IMR-90 (cell line): ENCODE measurements around the gene SH3RF3. TPM values are rescaled to one million over a fixed set of nuclear protein-coding genes. Genes with fewer than 3 reads are reported as not detected.
A peak's percentile ranks its signal among the peaks of the same experiment; 100 is the strongest.

Experiments used
- ATAC-seq: fragments of 200-7000 bp; cut with Tn5 transposase; 2 replicates; pipeline ENCODE4 v1.9.1; 2020; ENCODE audit warnings: low read depth, mild to moderate bottlenecking, moderate library complexity
- BruUV-seq: library from RNA; stranded (reverse); fragments of 400-500 nt; replicated peaks from 2 replicates; lab custom pipeline; 2021; lab: Mats Ljungman, UMichigan
- CTCF ChIA-PET: fragments of 300-600 bp; formaldehyde crosslinking; extraction: SDS; loops from one replicate; lab custom pipeline; 2021; ENCODE audit warnings: antibody characterized with exemption; lab: Yijun Ruan, JAX
- POLR2A ChIA-PET: fragments of 300-600 bp; sonication (Branson Sonifier 250); formaldehyde crosslinking; loops from one replicate; lab custom pipeline; 2022; ENCODE audit warnings: antibody characterized with exemption; ENCODE audit not compliant: unreplicated experiment; lab: Charles Lee
- DNase-seq: peaks from one replicate; pipeline ENCODE4 v3.0.0; 2013
- H2AFZ ChIP-seq: replicated peaks from 2 replicates; pipeline ENCODE3; 2013; ENCODE audit warnings: low read length, mild to moderate bottlenecking; ENCODE audit not compliant: poor library complexity
- H2AK5ac ChIP-seq: 2 replicates; pipeline ENCODE4 v1.6.1; 2013; ENCODE audit warnings: low read depth, low read length, inconsistent platforms
- H2AK9ac ChIP-seq: replicated peaks from 2 replicates; pipeline ENCODE3; 2013; ENCODE audit warnings: mild to moderate bottlenecking, low read depth, low read length, moderate library complexity; ENCODE audit not compliant: poor library complexity
- H2BK120ac ChIP-seq: 2 replicates; pipeline ENCODE4 v1.6.1; 2013; ENCODE audit warnings: low read depth, low read length, inconsistent platforms
- H2BK15ac ChIP-seq: 3 replicates; pipeline ENCODE4 v1.6.1; 2013; ENCODE audit warnings: low read depth, low read length, inconsistent platforms
- H2BK20ac ChIP-seq: 2 replicates; pipeline ENCODE4 v1.6.1; 2013; ENCODE audit warnings: low read depth, mild to moderate bottlenecking, inconsistent platforms, low read length, moderate library complexity
- H2BK5ac ChIP-seq: 2 replicates; pipeline ENCODE4 v1.6.1; 2013; ENCODE audit warnings: mild to moderate bottlenecking, low read depth, low read length, inconsistent platforms; ENCODE audit not compliant: poor library complexity, severe bottlenecking
- H3K14ac ChIP-seq: replicated peaks from 2 replicates; pipeline ENCODE4 v1.6.1; 2013; ENCODE audit warnings: low read depth, low read length, inconsistent platforms
- H3K18ac ChIP-seq: 2 replicates; pipeline ENCODE4 v1.6.1; 2013; ENCODE audit warnings: low read depth, low read length, control low read depth
- H3K23ac ChIP-seq: 2 replicates; pipeline ENCODE4 v1.6.1; 2013; ENCODE audit warnings: low read depth, low read length, inconsistent platforms
- H3K27ac ChIP-seq: 2 replicates; pipeline ENCODE4 v1.5.1; 2013; ENCODE audit warnings: mild to moderate bottlenecking, control low read depth, low read length; ENCODE audit not compliant: insufficient read depth
- H3K27me3 ChIP-seq: 2 replicates; pipeline ENCODE4 v1.6.1; 2013; ENCODE audit warnings: low read length; ENCODE audit not compliant: control insufficient read depth, insufficient read depth
- H3K36me3 ChIP-seq: 2 replicates; pipeline ENCODE4 v1.6.1; 2013; ENCODE audit warnings: low read length, mixed read lengths; ENCODE audit not compliant: control insufficient read depth, insufficient read depth
- H3K4ac ChIP-seq: 2 replicates; pipeline ENCODE4 v1.6.1; 2013; ENCODE audit warnings: low read depth, low read length, inconsistent platforms
- H3K4me1 ChIP-seq: 2 replicates; pipeline ENCODE4 v1.6.1; 2013; ENCODE audit warnings: low read length, mixed read lengths; ENCODE audit not compliant: control insufficient read depth, insufficient read depth
- H3K4me2 ChIP-seq: 2 replicates; pipeline ENCODE4 v1.6.1; 2013; ENCODE audit warnings: low read depth, mild to moderate bottlenecking, control low read depth, low read length, moderate library complexity
- H3K4me3 ChIP-seq: 2 replicates; pipeline ENCODE4 v1.5.1; 2013; ENCODE audit warnings: low read depth, mild to moderate bottlenecking, control low read depth, low read length, moderate library complexity; ENCODE audit not compliant: insufficient read depth
- H3K56ac ChIP-seq: 2 replicates; pipeline ENCODE4 v1.6.1; 2013; ENCODE audit warnings: low read length, inconsistent platforms; ENCODE audit not compliant: insufficient read depth; ENCODE audit errors: extremely low read depth
- H3K79me1 ChIP-seq, 2 experiments: 2 replicates each; pipeline ENCODE4 v1.6.1; 2013; ENCODE audit warnings: low read length in 2 of 2, inconsistent platforms in 1 of 2, low read depth in 1 of 2
- H3K9ac ChIP-seq: 2 replicates; pipeline ENCODE4 v1.6.1; 2013; ENCODE audit warnings: low read depth, low read length, control low read depth
- H3K9me1 ChIP-seq: 2 replicates; pipeline ENCODE4 v1.6.1; 2013; ENCODE audit warnings: low read length, inconsistent platforms; ENCODE audit not compliant: insufficient read depth
- H3K9me3 ChIP-seq: 2 replicates; pipeline ENCODE4 v1.6.1; 2013; ENCODE audit warnings: low read length; ENCODE audit not compliant: control insufficient read depth, insufficient read depth
- H4K20me1 ChIP-seq: 2 replicates; pipeline ENCODE4 v1.6.1; 2013; ENCODE audit warnings: low read length, inconsistent platforms; ENCODE audit not compliant: insufficient read depth
- H4K5ac ChIP-seq: 2 replicates; pipeline ENCODE4 v1.6.1; 2013; ENCODE audit warnings: mild to moderate bottlenecking, low read depth, low read length, control low read depth
- H4K8ac ChIP-seq, 2 experiments: 2 replicates each; pipeline ENCODE4 v1.6.1; 2013; ENCODE audit warnings: low read depth in 2 of 2, low read length in 2 of 2, control low read depth in 1 of 2, inconsistent platforms in 1 of 2
- H4K91ac ChIP-seq: 2 replicates; pipeline ENCODE4 v1.6.1; 2013; ENCODE audit warnings: low read depth, low read length, inconsistent platforms; ENCODE audit not compliant: insufficient read depth
- SMC3 ChIP-seq: fragments of 150-350 bp; IDR thresholded peaks from 2 replicates; pipeline ENCODE4 v1.6.1; 2016; ENCODE audit warnings: low read depth, mild to moderate bottlenecking, antibody characterized with exemption, low read length, moderate library complexity
- WGBS, 2 experiments: methylation state at CpG; one replicate each; pipeline versions ENCODE4 v1.1.5 to v1.1.7; 2013; ENCODE audit warnings: missing lambda C conversion rate in 2 of 2; ENCODE audit not compliant: insufficient read length in 1 of 2; ENCODE audit errors: extremely low coverage in 2 of 2; 5-methylcytosine and 5-hydroxymethylcytosine counted together
- dilution Hi-C: fragments of 300-500 bp; cut with HindIII; formaldehyde crosslinking; loops from one replicate; pipeline ENCODE4 v1.14.3; 2018; ENCODE audit warnings: low sequenced_read_pairs; ENCODE audit not compliant: unreplicated experiment
- in situ Hi-C: fragments of 300-500 bp; cut with MboI; formaldehyde crosslinking; loops from 3 replicates; pipeline ENCODE4 v1.14.3; 2019; ENCODE audit warnings: low sequenced_read_pairs, inconsistent platforms, mixed read lengths
- intact Hi-C: fragments of 100-400 bp; cut with micrococcal nuclease; formaldehyde crosslinking; loops from 2 replicates; pipeline ENCODE4 v1.10.0; 2022
- polyA plus RNA-seq, 3 experiments: library from polyadenylated mRNA; depleted of rRNA; stranded (reverse); fragments of >200 nt; gene quantifications; 2 replicates each; pipeline ENCODE4 v1.2.3, GENCODE V29; 2012; ENCODE audit warnings: low replicate concordance in 1 of 3
- total RNA-seq: library from RNA; depleted of rRNA; stranded (reverse); fragments of >200 nt; gene quantifications from 2 replicates; pipeline ENCODE4 v1.2.3, GENCODE V29; 2012

The SH3RF3 gene
- total and polyA plus RNA-seq, 2 of the 4 experiments (the other 2 are of a cell fraction) = 3.4 to 5.3 TPM

- Histone ChIP-seq H4K91ac (no peak overlapping the region), H2AFZ (peak overlapping the region; percentile 10), H3K4me3 (no peak overlapping the region), H3K18ac (no peak overlapping the region), H3K36me3 (no peaks in the 10 kb centered on the region), H2AK5ac (no peak overlapping the region), H3K9me3 (peaks cover 4% of the 10 kb centered on the region; the same call in 1 of the 2 replicates), H4K8ac (no peak overlapping the region), H3K27ac (no peak overlapping the region), H2BK5ac (no peak overlapping the region), H3K14ac (no peak overlapping the region), H2AK9ac (no peak overlapping the region), H3K9me1 (no peaks in the 10 kb centered on the region), H2BK20ac (no peak overlapping the region), H3K23ac (no peak overlapping the region), H3K27me3 (peaks cover 33% of the 10 kb centered on the region), H3K4ac (no peak overlapping the region), H4K5ac (no peak overlapping the region), H4K20me1 (no peaks in the 10 kb centered on the region), H3K9ac (no peak overlapping the region), H3K79me1 (no peaks in the 10 kb centered on the region), H3K4me2 (no peak overlapping the region), H2BK15ac (no peak overlapping the region), H2BK120ac (no peak overlapping the region), H3K4me1 (peaks cover 3% of the 10 kb centered on the region; the same call in 1 of the 2 replicates), H3K56ac (no peak overlapping the region)
- BruUV-seq = no TSS peak
- DNase-seq (no peak), ATAC-seq (no peak)
- dilution Hi-C loops (no loop called here), in situ Hi-C loops (no loop called here), intact Hi-C loops (no loop called here)
- ChIA-PET POLR2A (no interaction called here), CTCF (no interaction called here)
- WGBS, 2 experiments = 35% methylated on average over 2 of the region's 11 CpGs; no CpG with 5 or more reads in 1 of the 2 experiments
- TF ChIP-seq SMC3 = no peak
Measured at GRCh38 chr2:109085912-109086742, 42.9 kb upstream of the SH3RF3 start.
